ENCODE measurements around the gene MACROD1.
A peak's percentile ranks its signal among the peaks of the same experiment; 100 is the strongest.

Gene MACROD1

GRCh38 chr11:64008283-64008913 is 157.5 kb downstream of the MACROD1 start:
- DNase-seq (ENCODE audit: low spot score) (no peak), ATAC-seq (ENCODE audit: low read depth) (no peak)
- Histone ChIP-seq H3K27me3 (ENCODE audit: insufficient read depth, poor library complexity, severe bottlenecking) (no peaks in the 10 kb centered on the region), H3K27ac (ENCODE audit: poor library complexity, severe bottlenecking) (no peak overlapping the region), H3K36me3 (ENCODE audit: low read depth) (no peaks in the 10 kb centered on the region), H3K9me3 (ENCODE audit: severe bottlenecking) (no peaks in the 10 kb centered on the region), H3K4me1 (ENCODE audit: insufficient read depth, poor library complexity, severe bottlenecking) (no peaks in the 10 kb centered on the region), H3K4me3 (ENCODE audit: severe bottlenecking) (no peak overlapping the region)
- no peak for TF ChIP-seq CTCF (IDR thresholded peaks at IDR 0.05; ENCODE audit: poor library complexity, severe bottlenecking)

- no peaks in the 10 kb centered on the region for H3K36me3 ChIP-seq (ENCODE audit: low read depth)
- no peaks in the 10 kb centered on the region for H3K9me3 ChIP-seq (ENCODE audit: severe bottlenecking)
- H3K27me3 ChIP-seq (ENCODE audit: insufficient read depth, poor library complexity, severe bottlenecking), result no peaks in the 10 kb centered on the region
- no peak overlapping the region for H3K4me3 ChIP-seq (ENCODE audit: severe bottlenecking)
- no peak for TF ChIP-seq CTCF (IDR thresholded peaks at IDR 0.05; ENCODE audit: poor library complexity, severe bottlenecking)
- H3K27ac ChIP-seq (ENCODE audit: poor library complexity, severe bottlenecking), result no peak overlapping the region
- H3K4me1 ChIP-seq (ENCODE audit: insufficient read depth, poor library complexity, severe bottlenecking), result no peaks in the 10 kb centered on the region
- ATAC-seq (ENCODE audit: low read depth) (no peak), DNase-seq (ENCODE audit: low spot score) (no peak)
Observed at GRCh38 chr11:64007629-64008282, 158.2 kb downstream of the MACROD1 start.

GRCh38 chr11:64007160-64007628 is 158.7 kb downstream of the MACROD1 start:
- Histone ChIP-seq H3K27ac (ENCODE audit: poor library complexity, severe bottlenecking) (no peak overlapping the region), H3K27me3 (ENCODE audit: insufficient read depth, poor library complexity, severe bottlenecking) (no peaks in the 10 kb centered on the region), H3K4me1 (ENCODE audit: insufficient read depth, poor library complexity, severe bottlenecking) (no peaks in the 10 kb centered on the region), H3K9me3 (ENCODE audit: severe bottlenecking) (no peaks in the 10 kb centered on the region), H3K36me3 (ENCODE audit: low read depth) (no peaks in the 10 kb centered on the region), H3K4me3 (ENCODE audit: severe bottlenecking) (no peak overlapping the region)
- DNase-seq (ENCODE audit: low spot score) (no peak), ATAC-seq (ENCODE audit: low read depth) (peak; percentile 31; the same call in 1 of the 3 replicates)
- TF ChIP-seq CTCF (IDR thresholded peaks at IDR 0.05; ENCODE audit: poor library complexity, severe bottlenecking), result no peak

GRCh38 chr11:64006398-64006797 is 159.5 kb downstream of the MACROD1 start:
- no peaks in the 10 kb centered on the region for H3K9me3 ChIP-seq (ENCODE audit: severe bottlenecking)
- no peak overlapping the region for H3K4me3 ChIP-seq (ENCODE audit: severe bottlenecking)
- no peaks in the 10 kb centered on the region for H3K36me3 ChIP-seq (ENCODE audit: low read depth)
- no peak for TF ChIP-seq CTCF (IDR thresholded peaks at IDR 0.05; ENCODE audit: poor library complexity, severe bottlenecking)
- H3K27me3 ChIP-seq (ENCODE audit: insufficient read depth, poor library complexity, severe bottlenecking), result no peaks in the 10 kb centered on the region
- no peak for ATAC-seq (ENCODE audit: low read depth)
- no peak for DNase-seq (ENCODE audit: low spot score)
- H3K27ac ChIP-seq (ENCODE audit: poor library complexity, severe bottlenecking), result no peak overlapping the region
- no peaks in the 10 kb centered on the region for H3K4me1 ChIP-seq (ENCODE audit: insufficient read depth, poor library complexity, severe bottlenecking)

- TF ChIP-seq CTCF (IDR thresholded peaks at IDR 0.05; ENCODE audit: poor library complexity, severe bottlenecking), result no peak
- Histone ChIP-seq H3K4me1 (ENCODE audit: insufficient read depth, poor library complexity, severe bottlenecking) (no peaks in the 10 kb centered on the region), H3K9me3 (ENCODE audit: severe bottlenecking) (no peaks in the 10 kb centered on the region), H3K27me3 (ENCODE audit: insufficient read depth, poor library complexity, severe bottlenecking) (no peaks in the 10 kb centered on the region), H3K4me3 (ENCODE audit: severe bottlenecking) (no peak overlapping the region), H3K36me3 (ENCODE audit: low read depth) (no peaks in the 10 kb centered on the region), H3K27ac (ENCODE audit: poor library complexity, severe bottlenecking) (no peak overlapping the region)
- no peak for DNase-seq (ENCODE audit: low spot score)
- no peak for ATAC-seq (ENCODE audit: low read depth)
Observed at GRCh38 chr11:64005691-64006090, 160.2 kb downstream of the MACROD1 start.
